DMS53 (cell line): Measurements from ENCODE around the gene DUOX1.

Source experiments
- DNase-seq: peaks from one replicate; lab custom pipeline; 2025; lab: John Stamatoyannopoulos, UW

The DUOX1 gene

DNA sequence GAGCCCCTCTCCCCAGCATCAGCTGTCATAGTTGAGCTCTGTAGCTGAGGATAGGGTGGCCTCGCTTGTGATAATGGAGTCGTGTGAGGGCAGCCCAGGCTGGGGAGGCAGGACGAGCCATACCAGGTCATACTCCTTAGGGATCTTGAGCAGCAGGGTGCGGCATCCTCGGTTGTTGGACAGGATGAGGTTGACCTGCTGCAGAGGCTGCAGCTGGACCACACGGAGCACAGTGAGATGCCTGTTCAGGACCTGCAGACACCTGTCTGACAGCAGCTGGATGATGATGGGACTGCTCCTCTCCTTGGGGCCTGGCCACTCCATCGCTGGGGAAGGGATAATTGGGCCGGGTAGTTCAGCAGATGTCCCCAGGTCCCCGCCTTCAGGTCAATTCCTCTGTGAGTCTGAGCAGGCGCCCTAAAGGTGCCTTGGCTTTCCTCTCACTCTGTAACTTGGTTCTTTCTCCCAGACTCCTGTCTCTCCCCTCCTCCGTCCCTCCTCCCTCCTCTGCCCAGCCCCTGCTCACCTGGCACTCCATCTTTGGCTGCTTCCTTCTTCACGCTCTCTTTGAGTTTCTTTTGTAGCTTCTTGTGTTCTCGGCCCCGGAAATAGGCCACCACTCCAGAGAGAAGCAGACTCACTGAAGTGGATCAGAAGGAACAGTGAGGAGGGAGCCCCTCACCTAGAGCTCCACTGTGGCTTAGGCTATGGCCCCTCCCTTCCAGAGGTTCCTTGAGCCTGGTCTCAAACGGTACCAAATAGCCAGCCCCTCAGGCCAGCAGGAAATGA lies 23.6 kb upstream of the DUOX1 start:
- no peak for DNase-seq

DNA sequence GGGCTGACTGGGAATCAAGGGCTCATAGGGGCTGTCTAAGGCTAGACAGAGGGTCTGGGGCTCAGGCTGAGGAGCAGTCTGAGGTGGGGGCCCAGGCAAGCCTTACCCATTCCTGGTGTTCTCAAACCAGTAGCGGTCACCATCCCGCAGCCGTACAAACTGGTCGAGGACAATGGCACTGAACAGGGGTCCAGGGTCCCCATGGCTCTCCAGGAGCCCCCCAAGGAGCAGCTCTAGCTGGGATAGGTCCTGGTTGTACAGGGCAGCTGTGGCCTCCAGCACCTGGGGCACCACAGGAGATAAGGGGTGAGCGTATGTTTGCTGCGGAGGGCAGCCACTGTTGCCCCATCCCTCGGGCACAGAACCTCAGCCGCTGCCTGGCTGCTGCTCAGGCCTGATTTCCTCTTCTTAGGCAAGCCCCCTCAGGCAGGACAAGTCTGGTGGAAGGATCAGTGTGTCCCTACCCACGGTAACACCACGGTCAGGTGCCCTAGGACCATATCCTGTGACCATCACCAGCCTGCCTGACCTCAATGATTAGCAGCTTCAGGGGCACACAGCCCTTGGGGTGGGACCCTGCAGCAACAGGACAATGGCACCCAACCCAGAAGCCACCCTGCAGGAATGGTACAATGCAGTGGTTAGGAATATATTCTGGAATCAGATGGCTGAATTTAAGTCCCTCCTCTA lies 21.7 kb upstream of the DUOX1 start:
- DNase-seq, result no peak

DNA sequence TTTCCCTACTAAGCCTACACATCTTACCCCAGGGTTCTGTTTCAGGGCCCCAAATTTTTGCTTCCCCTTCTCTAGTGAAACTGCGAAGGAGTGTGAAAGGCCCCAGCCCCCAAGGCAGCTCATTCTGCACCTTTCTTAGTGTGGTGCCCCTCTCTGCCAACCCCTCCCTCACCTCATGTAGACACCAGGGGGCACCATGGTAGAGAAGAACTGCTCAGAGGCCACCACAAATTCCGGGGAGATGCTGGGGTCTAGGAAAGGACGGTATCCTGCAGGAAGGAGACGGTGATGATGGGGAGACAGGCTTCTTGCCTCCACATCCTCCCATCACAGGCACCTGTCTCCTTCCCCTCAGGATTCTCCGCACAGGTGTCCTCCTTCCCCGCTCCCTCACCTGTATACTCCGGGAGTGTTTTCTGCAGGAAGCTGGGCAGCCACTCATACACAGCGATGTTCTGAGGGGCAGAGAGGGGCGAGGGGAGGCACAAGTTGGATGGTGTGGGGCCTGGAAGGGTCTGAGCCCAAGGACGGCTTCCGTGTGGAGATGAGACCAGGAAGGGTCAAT lies 19.5 kb upstream of the DUOX1 start:
- no peak for DNase-seq

DNA sequence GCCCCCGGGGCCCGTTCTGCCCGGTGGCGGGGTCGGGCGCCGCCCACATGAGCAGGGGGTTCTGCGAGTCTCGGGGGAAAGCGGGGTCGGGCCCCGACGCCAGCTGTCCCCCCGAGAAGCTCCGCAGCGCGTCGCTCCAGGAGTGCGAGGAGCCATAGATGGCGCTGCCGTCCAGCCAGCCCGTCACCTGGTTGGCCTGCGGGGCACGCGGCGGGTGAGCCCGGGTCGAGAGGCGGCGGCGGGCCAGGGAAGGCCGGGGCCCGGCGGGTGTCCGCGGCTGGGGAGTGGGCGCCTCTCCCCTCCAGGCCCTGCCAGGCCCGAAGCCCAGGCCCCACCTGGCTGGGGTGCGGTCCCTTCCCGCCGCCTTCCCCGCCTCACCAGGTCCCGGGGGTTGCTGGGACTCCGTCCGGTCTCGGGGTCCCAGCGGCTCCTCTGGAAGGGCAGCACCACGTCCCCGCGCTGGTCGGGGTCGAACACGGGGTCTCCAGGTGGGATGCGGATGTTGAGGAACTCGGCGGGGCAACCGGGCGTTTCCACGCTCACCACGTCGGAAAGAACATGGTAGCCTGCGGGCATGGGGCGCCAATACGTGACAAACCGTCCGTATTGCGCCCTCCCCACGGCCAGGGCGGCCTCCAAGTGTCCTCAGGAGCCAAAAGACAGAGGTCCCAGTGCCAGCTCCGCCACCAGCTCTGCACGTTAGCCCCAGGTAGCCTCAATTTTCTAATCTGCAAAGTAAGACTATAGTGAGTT lies 18.2 kb upstream of the DUOX1 start:
- DNase-seq, result no peak

GRCh38 chr15:45112143-45112590 lies 17.6 kb upstream of the DUOX1 start:
- DNase-seq, result no peak

DNA sequence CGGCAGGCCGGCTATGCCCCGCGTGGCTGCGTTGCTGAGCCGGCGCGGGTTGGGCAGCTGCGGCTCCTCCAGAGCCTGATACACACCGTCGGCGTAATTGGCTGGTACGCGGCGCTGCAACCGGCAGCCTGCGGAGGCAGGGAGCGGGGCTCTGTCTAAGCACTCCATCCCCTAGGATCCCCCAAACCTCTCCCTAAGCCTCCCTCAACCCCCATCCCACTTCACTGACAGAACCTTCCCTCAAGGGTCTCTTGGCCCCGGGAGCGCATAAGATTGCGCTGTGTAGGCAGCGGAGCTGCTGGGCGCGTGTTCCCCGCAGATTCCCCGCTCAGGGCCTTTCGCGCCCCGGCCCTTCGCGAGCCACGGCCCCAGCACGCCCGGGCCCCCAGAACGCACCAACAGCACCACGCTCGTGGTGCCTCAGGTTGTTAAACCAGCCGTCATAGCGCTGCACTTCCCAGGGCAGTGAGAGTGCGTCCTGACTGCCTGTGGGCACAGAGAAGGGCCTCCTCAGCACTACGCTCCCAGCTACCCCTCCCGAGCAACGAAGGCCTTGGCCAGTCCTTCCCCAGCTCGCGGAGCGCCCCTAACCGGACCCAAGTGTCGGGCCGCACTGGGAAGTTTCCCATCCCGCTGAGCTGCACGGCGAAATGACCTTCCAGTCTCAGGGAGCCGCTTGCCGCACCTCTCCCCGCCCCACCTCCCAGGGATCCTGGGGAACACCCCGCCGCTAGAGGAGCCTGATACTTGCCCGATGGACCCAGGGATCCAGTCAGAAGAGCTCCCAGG lies 17.0 kb upstream of the DUOX1 start:
- peak; percentile 35 for DNase-seq

- DNase-seq, result peak; percentile 26
These were observed 16.3 kb upstream of the DUOX1 start for GRCh38 chr15:45113380-45113990.

GRCh38 chr15:45114076-45114750 lies 15.6 kb upstream of the DUOX1 start, which contains the start of the genes DUOX2 and DUOXA2:
Gene DUOX2 (minus strand): TSS chr15:45114172. CDS start chr15:45113411, 761 bp downstream.
Gene DUOXA2 (plus strand): TSS chr15:45114326. CDS start chr15:45114606, 280 bp downstream.
- DNase-seq, result peak; percentile 37

GRCh38 chr15:45114751-45115085 lies 15.1 kb upstream of the DUOX1 start:
- DNase-seq, result no peak

- no peak for DNase-seq
These were observed 14.4 kb upstream of the DUOX1 start for GRCh38 chr15:45115312-45115820.

DNA sequence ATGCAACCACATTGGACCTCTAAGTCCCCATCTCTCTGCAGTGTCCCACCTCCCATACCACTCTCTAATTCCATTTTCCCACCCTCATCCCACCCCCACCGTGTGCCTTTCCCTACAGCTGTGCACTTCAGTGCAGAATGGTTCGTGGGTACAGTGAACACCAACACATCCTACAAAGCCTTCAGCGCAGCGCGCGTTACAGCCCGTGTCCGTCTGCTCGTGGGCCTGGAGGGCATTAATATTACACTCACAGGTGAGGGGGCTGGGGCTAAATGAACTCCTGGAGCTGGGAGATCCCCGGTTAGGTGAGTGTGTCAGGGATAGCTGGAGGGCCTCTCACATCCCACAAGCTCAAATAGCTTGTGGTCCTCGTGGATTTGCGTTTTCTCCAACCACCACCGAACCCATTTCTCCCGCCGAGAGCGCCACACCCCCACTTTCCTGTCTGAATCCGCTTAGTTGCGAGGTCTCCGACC lies 13.8 kb upstream of the DUOX1 start:
- DNase-seq, result no peak

DNA sequence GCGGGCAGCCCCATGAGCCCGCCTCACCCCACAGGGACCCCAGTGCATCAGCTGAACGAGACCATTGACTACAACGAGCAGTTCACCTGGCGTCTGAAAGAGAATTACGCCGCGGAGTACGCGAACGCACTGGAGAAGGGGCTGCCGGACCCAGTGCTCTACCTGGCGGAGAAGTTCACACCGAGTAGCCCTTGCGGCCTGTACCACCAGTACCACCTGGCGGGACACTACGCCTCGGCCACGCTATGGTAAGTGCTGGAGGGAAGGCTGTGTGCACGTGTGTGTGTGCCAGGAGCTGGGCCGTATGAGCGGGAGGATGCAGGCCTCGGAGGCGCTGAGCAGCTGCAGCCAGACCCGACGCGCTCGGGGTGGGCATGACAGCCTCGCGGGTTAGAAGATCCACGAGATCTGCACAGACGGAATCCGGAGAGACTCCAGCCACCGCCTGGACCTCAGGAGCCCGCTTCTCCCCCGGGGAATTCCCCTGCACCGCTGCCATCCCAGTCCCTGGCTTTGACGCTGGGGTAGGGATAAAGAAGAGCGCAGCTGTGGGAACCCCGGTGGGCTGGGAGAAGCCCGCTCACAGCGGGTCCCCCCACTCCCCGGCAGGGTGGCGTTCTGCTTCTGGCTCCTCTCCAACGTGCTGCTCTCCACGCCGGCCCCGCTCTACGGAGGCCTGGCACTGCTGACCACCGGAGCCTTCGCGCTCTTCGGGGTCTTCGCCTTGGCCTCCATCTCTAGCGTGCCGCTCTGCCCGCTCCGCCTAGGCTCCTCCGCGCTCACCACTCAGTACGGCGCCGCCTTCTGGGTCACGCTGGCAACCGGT lies 13.1 kb upstream of the DUOX1 start:
- peak; percentile 28 for DNase-seq

DNA sequence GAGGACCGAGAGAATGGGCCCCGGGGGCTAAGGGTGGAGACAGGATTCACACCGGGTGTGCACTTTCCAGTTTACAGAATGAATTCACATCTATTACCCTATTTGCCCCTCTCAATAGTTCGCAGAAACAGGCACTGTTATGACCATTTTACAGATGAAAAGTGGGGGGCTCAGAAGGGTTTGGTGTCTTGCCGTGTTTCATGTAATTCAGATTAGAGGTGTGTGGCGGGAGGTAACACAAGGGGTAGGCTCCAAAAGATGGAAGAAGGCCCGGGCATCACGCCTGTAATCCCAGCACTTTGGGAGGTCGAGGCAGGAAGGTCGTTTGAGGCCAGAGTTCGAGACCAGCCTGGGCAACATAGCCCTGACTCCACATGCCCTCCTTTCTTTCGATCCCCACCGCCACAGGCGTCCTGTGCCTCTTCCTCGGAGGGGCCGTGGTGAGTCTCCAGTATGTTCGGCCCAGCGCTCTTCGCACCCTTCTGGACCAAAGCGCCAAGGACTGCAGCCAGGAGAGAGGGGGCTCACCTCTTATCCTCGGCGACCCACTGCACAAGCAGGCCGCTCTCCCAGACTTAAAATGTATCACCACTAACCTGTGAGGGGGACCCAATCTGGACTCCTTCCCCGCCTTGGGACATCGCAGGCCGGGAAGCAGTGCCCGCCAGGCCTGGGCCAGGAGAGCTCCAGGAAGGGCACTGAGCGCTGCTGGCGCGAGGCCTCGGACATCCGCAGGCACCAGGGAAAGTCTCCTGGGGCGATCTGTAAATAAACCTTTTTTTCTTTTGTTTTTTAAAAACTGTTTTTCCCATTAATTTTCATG lies 12.3 kb upstream of the DUOX1 start:
- DNase-seq, result no peak

- peak; percentile 91 for DNase-seq
These were observed 11.6 kb upstream of the DUOX1 start for GRCh38 chr15:45118131-45118588.

GRCh38 chr15:45118996-45119395 lies 10.8 kb upstream of the DUOX1 start:
- no peak for DNase-seq

- DNase-seq, result no peak
These were observed 9.5 kb upstream of the DUOX1 start for GRCh38 chr15:45120081-45120972.

- no peak for DNase-seq
These were observed 8.8 kb upstream of the DUOX1 start for GRCh38 chr15:45121020-45121419.
